Endothelial cell of umbilical vein (primary cell): ENCODE results near the gene THSD7B. TPM values are rescaled to one million over a fixed set of nuclear protein-coding genes. Genes with fewer than 3 reads are reported as not detected.

Experiments
- BruUV-seq: library from RNA; stranded (reverse); fragments of 400-500 nt; replicated peaks from 2 replicates; lab custom pipeline; 2021; lab: Mats Ljungman, UMichigan
- CTCF ChIA-PET: fragments of 300-600, 350-600 bp; sonication (Branson Sonifier 250); formaldehyde crosslinking; loops from one replicate; lab custom pipeline; 2021; ENCODE audit warnings: antibody characterized with exemption, inconsistent platforms; lab: Charles Lee
- POLR2A ChIA-PET: fragments of 300-600, 350-600 bp; sonication (Branson Sonifier 250); formaldehyde crosslinking; loops from one replicate; lab custom pipeline; 2021; ENCODE audit warnings: antibody characterized with exemption, inconsistent platforms; lab: Charles Lee
- DNase-seq: peaks from one replicate; pipeline ENCODE4 v3.0.0-alpha.2; 2011; ENCODE audit warnings: low read depth, low spot score
- FAIRE-seq: peaks from 2 replicates; lab custom pipeline; 2011; peaks lifted over from hg19 to GRCh38; lab: Jason Lieb, UNC
- H2AFZ ChIP-seq: 2 replicates; pipeline ENCODE4 v1.6.0; 2012; ENCODE audit warnings: low read depth, low read length, control low read depth, inconsistent platforms
- H3K27ac ChIP-seq: 2 replicates; pipeline ENCODE4 v1.5.1; 2011; ENCODE audit warnings: low read depth, mild to moderate bottlenecking, control low read depth, low read length, moderate library complexity; ENCODE audit not compliant: insufficient read depth
- H3K27me3 ChIP-seq, 2 experiments: 2 replicates each; pipeline versions ENCODE4 v1.6.0 to v1.6.1; 2011; ENCODE audit warnings: low read length in 2 of 2, mixed read lengths in 1 of 2; ENCODE audit not compliant: control insufficient read depth in 2 of 2, insufficient read depth in 2 of 2
- H3K36me3 ChIP-seq, 2 experiments: 2 replicates in 1 of 2; 3 replicates in 1 of 2; pipeline ENCODE4 v1.5.1; 2011; ENCODE audit warnings: low read length in 2 of 2, mild to moderate bottlenecking in 1 of 2, moderate library complexity in 1 of 2; ENCODE audit not compliant: control insufficient read depth in 2 of 2, insufficient read depth in 2 of 2; ENCODE audit errors: extremely low read depth in 1 of 2
- H3K4me1 ChIP-seq: 3 replicates; pipeline ENCODE4 v1.5.1; 2011; ENCODE audit warnings: mild to moderate bottlenecking, low read length; ENCODE audit not compliant: control insufficient read depth, insufficient read depth; ENCODE audit errors: extremely low read depth
- H3K4me2 ChIP-seq: 2 replicates; pipeline ENCODE4 v1.6.1; 2011; ENCODE audit warnings: low read length, control low read depth, mixed read lengths; ENCODE audit not compliant: insufficient read depth
- H3K4me3 ChIP-seq, 3 experiments: fragments of 200-600 bp in 1 of 3; sonication (generic), shearing (Covaris generic) in 1 of 3; replicated peaks in 1 of 3; 2 replicates each; pipeline ENCODE4 v1.5.1; 2011 to 2016; ENCODE audit warnings: control low read depth in 3 of 3, low read length in 3 of 3, mild to moderate bottlenecking in 2 of 3, inconsistent platforms in 1 of 3, low read depth in 1 of 3, moderate library complexity in 1 of 3; ENCODE audit not compliant: insufficient read depth in 1 of 3
- H3K79me2 ChIP-seq: 2 replicates; pipeline ENCODE4 v1.6.0; 2012; ENCODE audit warnings: low read length, inconsistent platforms; ENCODE audit not compliant: control insufficient read depth, insufficient read depth
- H3K9ac ChIP-seq: replicated peaks from 2 replicates; pipeline ENCODE3; 2011; ENCODE audit warnings: low read length, control low read depth; ENCODE audit not compliant: insufficient read depth; ENCODE audit errors: extremely low read depth
- H3K9me1 ChIP-seq: replicated peaks from 3 replicates; pipeline ENCODE4 v1.6.0; 2011; ENCODE audit warnings: mild to moderate bottlenecking, low read length; ENCODE audit not compliant: control insufficient read depth, insufficient read depth; ENCODE audit errors: extremely low read depth
- H3K9me3 ChIP-seq: replicated peaks from 2 replicates; pipeline ENCODE4 v1.5.1; 2012; ENCODE audit warnings: low read length, inconsistent platforms; ENCODE audit not compliant: control insufficient read depth, insufficient read depth
- H4K20me1 ChIP-seq: replicated peaks from 2 replicates; pipeline ENCODE3; 2011; ENCODE audit warnings: mild to moderate bottlenecking, low read length; ENCODE audit not compliant: control insufficient read depth, insufficient read depth; ENCODE audit errors: extremely low read depth
- CTCF ChIP-seq, 2 donors: IDR thresholded peaks; 1 replicate in 1 of 2; 2 replicates in 1 of 2; pipeline ENCODE4 v1.5.1; 2011; ENCODE audit warnings: low read length in 2 of 2, mild to moderate bottlenecking in 2 of 2, moderate library complexity in 2 of 2, control low read depth in 1 of 2, inconsistent platforms in 1 of 2, low read depth in 1 of 2; ENCODE audit not compliant: insufficient read depth in 1 of 2; ENCODE audit errors: extremely low read depth in 1 of 2
- EZH2 ChIP-seq: IDR thresholded peaks from 2 replicates; pipeline ENCODE4 v1.6.1; 2012; ENCODE audit warnings: borderline replicate concordance, low read depth, mild to moderate bottlenecking, moderate library complexity, low read length, inconsistent platforms; ENCODE audit not compliant: severe bottlenecking
- FOS ChIP-seq: IDR thresholded peaks from 2 replicates; pipeline ENCODE4 v1.6.1; 2011; ENCODE audit warnings: mild to moderate bottlenecking, low read length, moderate library complexity, borderline replicate concordance; ENCODE audit not compliant: insufficient read depth
- GATA2 ChIP-seq: IDR thresholded peaks from 2 replicates; pipeline ENCODE4 v1.7.0; 2011; ENCODE audit warnings: low read depth, mild to moderate bottlenecking, moderate library complexity, mixed read lengths, low read length; ENCODE audit not compliant: insufficient read length, insufficient read depth
- JUN ChIP-seq: IDR thresholded peaks from 2 replicates; pipeline ENCODE4 v1.6.1; 2011; ENCODE audit warnings: borderline replicate concordance, low read depth; ENCODE audit not compliant: insufficient read length, insufficient read depth
- MAX ChIP-seq: IDR thresholded peaks from 2 replicates; pipeline ENCODE4 v1.6.1; 2011; ENCODE audit not compliant: insufficient read depth, insufficient read length
- MYC ChIP-seq: IDR thresholded peaks from one replicate; pipeline ENCODE4 v1.6.1; 2011; ENCODE audit warnings: mild to moderate bottlenecking, low read depth, low read length
- POLR2A ChIP-seq: IDR thresholded peaks from 2 replicates; pipeline ENCODE4 v1.6.1; 2012; ENCODE audit warnings: low read depth, mild to moderate bottlenecking, control low read depth, low read length
- POLR2AphosphoS5 ChIP-seq: IDR thresholded peaks from 2 replicates; pipeline ENCODE4 v1.6.1; 2012; ENCODE audit warnings: low read depth, mild to moderate bottlenecking, control low read depth, low read length, moderate library complexity; ENCODE audit not compliant: insufficient read depth
- dilution Hi-C: fragments of 300-500 bp; cut with MboI; formaldehyde crosslinking; loops from one replicate; pipeline ENCODE4 v1.15.0; 2019; ENCODE audit warnings: low sequenced_read_pairs; ENCODE audit not compliant: extremely low pct_ligation_motif_present
- intact Hi-C: fragments of 100-400 bp; cut with micrococcal nuclease; formaldehyde crosslinking; loops from one replicate; pipeline ENCODE4 v1.10.0; 2022
- polyA plus RNA-seq, 4 experiments: library from polyadenylated mRNA; depleted of rRNA in 3 of 4; stranded (reverse) in 3 of 4; unstranded in 1 of 4; fragments of >200 nt; gene quantifications; 2 replicates each; pipeline versions ENCODE4 v1.2.1 to v1.2.3, GENCODE V29; 2011 to 2012; ENCODE audit warnings: missing spikeins in 1 of 4
- total RNA-seq: library from RNA; stranded (reverse); gene quantifications from 2 replicates; pipeline ENCODE4 v1.2.3, GENCODE V29; 2021

Gene THSD7B
- total and polyA plus RNA-seq, 2 donors (not counting 3 experiments of a cell fraction or from before 2014, with no cell fraction given) = 0.04 TPM; not detected in 1

- POLR2A ChIA-PET = no interaction called here
Observed at GRCh38 chr2:137437386-137437785, 672.0 kb downstream of the THSD7B start.

GRCh38 chr2:137444970-137445369 lies 679.6 kb downstream of the THSD7B start:
- ChIA-PET POLR2A (no interaction called here), CTCF (no interaction called here)
- intact Hi-C loops (no loop called here), dilution Hi-C loops (no loop called here)
- Histone ChIP-seq H3K9me3 (peaks cover 4% of the 10 kb centered on the region), H2AFZ (no peak overlapping the region), H3K9me1 (no peaks in the 10 kb centered on the region), H4K20me1 (no peaks in the 10 kb centered on the region), H3K27ac (no peak overlapping the region), H3K4me1 (no peaks in the 10 kb centered on the region), H3K4me2 (no peak overlapping the region), H3K4me3 (no peak overlapping the region), H3K27me3 (no peaks in the 10 kb centered on the region), H3K79me2 (no peaks in the 10 kb centered on the region), H3K9ac (no peak overlapping the region), H3K36me3 (no peaks in the 10 kb centered on the region)
- FAIRE-seq (no peak), DNase-seq (no peak)
- BruUV-seq = no TSS peak
- no peak for TF ChIP-seq FOS
- TF ChIP-seq POLR2AphosphoS5 = no peak
- TF ChIP-seq POLR2A = no peak
- no peak for TF ChIP-seq EZH2
- TF ChIP-seq MAX = no peak
- no peak for TF ChIP-seq CTCF (IDR thresholded peaks at IDR 0.05; ENCODE audit: extremely low read depth in 1 of 2, insufficient read depth in 1 of 2, low read depth in 1 of 2, low read length in 2 of 2)
- no peak for TF ChIP-seq JUN
- TF ChIP-seq GATA2 = no peak
- TF ChIP-seq MYC = no peak

More at GRCh38 chr2:137437386-137437785, 672.0 kb downstream of the THSD7B start:
- intact Hi-C loops (no loop called here), dilution Hi-C loops (no loop called here)
- Histone ChIP-seq H3K9me1 (no peaks in the 10 kb centered on the region), H4K20me1 (no peaks in the 10 kb centered on the region), H3K36me3 (no peaks in the 10 kb centered on the region), H3K27me3 (no peaks in the 10 kb centered on the region), H2AFZ (no peak overlapping the region), H3K4me1 (no peaks in the 10 kb centered on the region), H3K79me2 (no peaks in the 10 kb centered on the region), H3K9ac (no peak overlapping the region), H3K27ac (no peak overlapping the region), H3K9me3 (peaks cover 4% of the 10 kb centered on the region), H3K4me2 (no peak overlapping the region), H3K4me3 (no peak overlapping the region)
- CTCF ChIA-PET = no interaction called here
- no TSS peak for BruUV-seq
- FAIRE-seq (no peak), DNase-seq (no peak)
- TF ChIP-seq MYC (no peak), FOS (no peak)
